Measurements from ENCODE around the gene C5AR1.
"Not testable (repeated sequence)": the region's sequence is repeated elsewhere in the genome, so short reads cannot be mapped to it uniquely, and the experiment has no call there.

C5AR1 gene

DNA sequence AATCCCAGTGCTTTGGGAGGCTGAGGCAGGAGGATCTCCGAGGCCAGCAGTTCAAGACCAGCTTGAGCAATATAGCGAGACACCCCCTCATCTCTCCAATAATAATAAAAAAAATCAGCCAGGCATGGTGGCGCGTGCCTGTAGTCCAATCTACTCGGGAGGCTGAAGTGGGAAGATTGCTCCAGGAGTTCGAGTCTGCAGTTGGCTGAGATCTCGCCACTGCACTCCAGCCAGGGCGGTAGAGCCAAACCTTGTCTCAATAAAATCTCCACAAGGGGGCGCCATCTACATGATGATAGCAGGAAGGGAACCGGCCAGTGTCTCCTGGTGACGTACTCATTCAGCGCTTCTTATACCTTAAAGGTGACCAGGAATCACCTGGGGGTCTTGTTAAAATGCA lies 13.6 kb upstream of the C5AR1 start:
- peak; percentile 89 for DNase-seq

DNA sequence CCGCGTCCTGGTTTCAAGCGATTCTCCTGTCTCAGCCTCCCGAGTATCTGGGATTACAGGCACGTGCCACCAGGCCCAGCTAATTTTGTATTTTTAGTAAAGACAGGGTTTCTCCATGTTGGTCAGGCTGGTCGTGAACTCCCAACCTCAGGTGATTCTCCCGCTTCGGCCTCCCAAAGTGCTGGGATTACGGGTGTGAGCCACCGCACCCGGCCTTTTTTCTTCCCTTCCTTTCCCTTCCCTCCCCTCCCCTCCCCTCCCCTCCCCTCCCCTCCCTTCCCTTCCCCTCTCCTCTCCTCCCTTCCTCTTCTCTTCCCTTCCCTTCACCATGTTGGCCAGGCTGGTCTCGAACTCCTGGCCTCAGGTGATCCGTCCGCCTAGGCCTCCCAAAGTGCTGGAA lies 8.8 kb upstream of the C5AR1 start:
- DNase-seq: not testable (repeated sequence)

DNA sequence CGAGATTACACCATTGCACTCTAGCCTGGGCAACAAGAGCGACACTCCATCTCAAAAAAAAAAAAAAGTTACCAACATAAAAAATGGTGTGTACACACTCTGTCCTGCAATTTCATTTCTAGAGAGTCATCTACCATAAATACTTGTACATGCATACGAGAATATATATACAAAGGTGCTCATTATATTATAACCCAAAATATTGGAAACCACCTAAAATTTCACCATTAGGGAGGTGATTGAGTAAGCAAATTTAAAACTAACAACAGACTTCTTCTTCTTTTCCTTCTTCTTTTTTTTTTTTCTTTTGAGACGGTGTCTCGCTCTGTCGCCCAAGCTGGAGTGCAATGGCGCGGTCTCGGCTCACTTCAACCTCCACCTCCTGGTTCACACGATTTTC lies 7.4 kb upstream of the C5AR1 start:
- DNase-seq: no peak

DNA sequence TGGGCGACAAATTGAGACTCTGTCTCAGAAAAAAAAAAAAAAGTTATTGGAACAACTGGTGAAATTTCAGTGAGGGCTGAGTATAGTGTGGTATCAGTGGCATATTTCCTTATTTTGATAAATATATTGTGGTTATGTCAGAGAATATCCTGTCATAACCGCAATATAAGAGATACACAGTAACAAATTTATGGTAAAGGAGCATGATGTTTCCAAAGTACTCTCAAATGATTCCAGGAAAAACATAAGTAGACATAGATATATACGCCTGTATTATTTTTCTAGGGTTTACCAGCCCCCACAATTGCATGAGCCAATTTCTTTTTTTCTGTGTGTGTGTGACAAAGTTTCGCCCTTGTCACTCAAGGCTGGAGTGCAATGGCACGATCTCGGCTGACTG lies 5.7 kb upstream of the C5AR1 start:
- peak; percentile 85 for DNase-seq

DNA sequence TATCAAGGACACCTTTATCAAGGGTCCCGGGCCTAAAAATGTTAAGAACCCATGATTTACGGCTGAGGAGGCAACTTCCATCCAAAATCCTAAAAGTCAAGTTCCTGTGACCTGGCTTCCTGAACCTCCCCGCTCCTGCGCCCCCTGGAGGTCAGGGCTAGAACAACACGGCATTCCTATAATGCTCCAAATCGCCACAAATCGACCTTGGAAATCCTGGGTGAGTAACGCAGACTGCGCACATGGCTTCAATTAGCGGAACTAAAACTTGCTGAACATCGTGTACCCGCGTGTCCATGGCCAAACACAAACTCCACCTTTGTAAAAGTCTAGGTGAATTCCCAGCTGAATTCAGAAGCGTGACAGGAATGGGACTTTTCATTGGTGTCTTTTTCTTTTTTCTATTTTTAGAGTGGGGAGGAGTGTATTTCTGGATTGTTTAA lies 4.3 kb upstream of the C5AR1 start:
- DNase-seq: peak; percentile 60

DNA sequence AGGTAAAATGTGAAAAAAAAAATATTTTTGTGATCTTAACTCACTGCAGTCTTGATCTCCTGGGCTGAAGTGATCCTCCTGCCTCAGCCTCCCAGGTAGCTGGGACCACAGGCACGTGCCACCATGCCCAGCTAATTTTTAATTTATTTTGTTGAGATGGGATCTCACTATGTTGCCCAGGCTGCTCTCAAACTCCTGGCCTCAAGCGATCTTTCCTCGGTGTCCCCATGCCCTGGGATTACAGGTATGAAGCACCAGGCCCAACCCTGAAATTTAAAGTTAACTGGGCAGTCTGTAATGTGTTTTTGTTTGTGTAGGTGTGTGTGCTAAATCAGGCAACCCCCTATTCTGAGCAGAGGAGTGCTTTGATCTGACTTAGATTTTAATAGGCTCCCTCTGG lies 3.4 kb upstream of the C5AR1 start:
- no peak for DNase-seq

DNA sequence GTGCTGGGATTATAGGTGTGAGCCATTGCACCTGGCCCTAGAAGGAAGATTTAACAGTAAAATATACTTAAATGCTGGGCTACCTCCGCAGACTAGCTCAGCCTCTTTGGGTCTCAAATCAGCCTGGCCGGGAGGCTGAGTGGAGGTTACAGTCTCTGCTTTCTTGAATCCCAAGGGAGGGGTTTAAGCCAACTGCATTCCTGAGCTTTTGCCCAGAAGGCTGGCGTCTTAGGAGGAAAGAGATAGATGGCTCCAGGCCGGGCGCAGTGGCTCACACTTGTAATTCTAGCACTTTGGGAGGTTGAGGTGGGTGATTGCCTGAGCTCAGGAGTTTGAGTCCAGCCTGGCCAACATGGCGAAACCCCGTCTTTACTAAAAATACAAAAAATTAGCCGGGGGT lies 623 bp upstream of the C5AR1 start:
- DNase-seq: no peak

DNA sequence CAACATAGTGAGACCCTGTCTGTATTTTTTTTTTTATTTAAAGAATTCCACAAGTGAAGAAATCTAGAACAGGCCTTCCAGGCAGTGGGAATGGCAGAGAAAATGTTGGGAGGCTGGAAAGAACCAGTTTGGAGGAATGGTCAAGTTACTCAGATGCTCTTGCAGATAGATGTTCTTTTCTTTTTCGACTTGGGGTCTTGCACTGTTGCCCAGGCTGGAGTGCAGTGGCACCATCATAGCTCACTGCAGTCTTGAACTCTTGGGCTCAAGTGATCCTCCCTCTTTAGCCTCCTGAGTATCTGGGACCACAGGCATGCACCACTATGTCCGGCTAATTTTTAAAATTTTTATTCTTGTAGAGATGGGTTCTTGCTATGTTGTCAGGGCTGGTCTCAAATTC lies 662 bp downstream of the C5AR1 start:
- DNase-seq: no peak

DNA sequence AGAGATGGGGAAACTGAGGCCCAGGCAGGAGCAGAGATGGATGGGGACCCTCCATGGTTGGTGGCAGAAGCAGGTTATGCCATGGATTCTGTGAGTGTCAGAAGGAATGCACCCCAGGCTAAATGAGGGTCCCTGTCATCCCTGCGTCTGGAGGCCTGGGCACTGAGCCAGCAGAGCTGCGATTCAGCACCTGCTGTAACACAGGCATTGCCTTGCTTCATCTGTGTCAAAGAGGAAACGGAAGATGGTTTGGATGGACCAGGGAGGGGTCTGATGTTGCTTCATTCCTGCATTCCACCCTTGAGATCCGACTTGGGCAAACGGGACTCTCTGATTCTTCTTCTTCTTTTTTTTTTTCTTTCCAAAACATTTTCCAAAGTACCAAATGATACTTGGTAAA lies 1.2 kb downstream of the C5AR1 start:
- no peak for DNase-seq

DNA sequence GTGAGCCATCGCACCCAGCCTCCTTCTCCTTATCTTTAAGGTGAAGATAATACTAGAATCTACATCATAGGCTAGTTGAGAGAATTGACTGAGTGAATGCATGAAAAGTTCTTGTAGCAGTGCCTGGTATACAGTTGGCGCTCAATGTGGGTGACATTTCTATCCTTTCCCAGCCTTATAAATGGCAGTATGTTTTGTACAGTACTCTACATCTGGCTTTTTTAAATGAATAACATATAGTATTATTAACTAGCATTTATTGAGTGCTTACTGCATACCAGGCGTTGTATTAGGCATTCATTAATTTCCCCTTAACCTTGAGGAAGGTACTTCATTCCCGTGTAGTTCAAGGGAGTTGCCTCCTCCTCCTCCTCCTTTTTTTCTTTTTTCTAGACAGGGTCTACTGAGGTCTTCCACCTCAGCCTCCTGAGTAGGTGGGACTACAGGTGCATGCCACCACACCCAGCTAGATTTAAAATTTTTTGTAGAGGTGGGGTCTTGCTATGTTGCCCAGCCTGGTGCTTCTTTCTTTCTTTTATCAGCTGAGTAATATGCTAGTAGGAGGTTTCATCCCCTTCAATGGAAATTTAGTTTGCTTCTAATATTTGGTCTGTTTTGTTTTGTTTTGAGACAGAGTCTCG lies 2.8 kb downstream of the C5AR1 start:
- DNase-seq: no peak

DNA sequence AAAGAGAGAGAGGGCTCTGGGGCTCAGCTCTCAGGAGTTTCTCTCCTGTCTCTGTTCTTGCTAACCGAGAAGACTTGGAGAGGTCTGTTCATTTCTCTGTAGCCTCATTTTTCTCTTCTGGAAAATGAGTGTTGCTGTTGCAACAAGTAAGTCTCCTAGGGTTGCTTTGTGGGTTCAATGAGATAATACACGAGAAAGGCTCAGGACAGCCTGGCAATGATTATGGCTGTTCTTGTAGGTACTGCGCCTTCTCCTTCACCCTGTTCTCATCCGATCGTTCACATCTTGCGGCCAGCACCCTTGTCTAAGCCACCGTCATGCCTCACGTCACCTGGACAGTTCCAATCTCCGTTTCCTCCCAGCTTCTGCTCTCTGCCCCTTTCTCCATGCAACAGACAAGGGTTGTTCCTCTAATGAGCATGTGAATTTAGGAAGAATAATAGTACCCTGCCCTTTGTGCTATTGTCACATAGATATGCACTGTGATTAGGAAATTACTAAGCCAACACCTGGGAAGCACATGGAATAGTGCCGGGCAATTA lies 4.2 kb downstream of the C5AR1 start:
- no peak for DNase-seq

DNA sequence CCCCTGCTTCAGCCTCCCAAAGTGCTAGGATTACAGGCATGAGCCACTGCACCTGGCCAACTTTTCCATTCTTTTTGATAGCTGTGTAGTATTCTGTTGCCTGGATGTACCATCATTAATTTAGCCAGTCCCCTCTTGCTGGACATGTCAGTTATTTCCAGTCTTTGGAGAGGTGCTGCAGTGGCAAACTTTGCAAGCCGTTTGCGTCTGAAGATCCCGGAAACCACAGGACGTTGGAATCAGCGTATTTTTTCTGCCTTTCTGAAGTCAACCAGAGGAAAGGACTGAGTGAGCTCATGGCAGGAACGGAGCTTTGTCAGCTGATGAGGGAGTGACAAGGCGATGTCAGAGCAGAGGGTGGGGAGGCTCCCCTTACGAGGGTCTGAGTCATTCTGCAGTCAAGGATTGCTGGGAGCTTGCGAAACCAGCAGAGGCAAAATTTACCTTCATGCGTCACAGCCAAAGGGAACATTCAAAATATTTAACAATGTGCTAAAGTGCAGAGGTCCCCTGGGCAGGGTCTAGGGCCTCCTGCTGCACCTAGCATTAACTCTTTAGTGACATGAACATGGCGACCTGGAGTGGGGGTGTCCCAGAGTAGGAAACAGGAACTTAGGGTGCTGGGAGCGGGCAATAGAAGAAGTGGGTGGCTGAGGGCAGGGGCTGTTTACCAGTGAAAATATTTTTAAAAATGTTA lies 5.6 kb downstream of the C5AR1 start:
- peak; percentile 78 for DNase-seq

DNA sequence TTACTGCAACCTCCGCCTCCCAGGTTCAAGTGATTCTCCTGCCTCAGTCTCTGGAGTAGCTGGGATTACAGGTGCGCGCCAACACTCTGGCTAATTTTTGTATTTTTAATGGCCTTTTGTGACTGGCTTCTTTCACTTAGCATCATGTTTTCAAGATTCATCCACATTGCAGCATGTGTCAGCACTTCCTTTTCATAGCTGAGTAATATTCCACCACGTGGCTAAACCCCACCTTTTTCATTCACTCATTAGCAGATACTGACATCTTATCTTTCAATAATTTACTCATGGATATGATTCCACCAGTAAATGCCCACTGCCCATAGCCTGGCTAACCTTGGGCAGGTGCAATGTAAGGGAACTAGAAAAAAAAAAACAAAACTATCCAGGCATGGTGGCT lies 6.9 kb downstream of the C5AR1 start:
- no peak for DNase-seq

DNA sequence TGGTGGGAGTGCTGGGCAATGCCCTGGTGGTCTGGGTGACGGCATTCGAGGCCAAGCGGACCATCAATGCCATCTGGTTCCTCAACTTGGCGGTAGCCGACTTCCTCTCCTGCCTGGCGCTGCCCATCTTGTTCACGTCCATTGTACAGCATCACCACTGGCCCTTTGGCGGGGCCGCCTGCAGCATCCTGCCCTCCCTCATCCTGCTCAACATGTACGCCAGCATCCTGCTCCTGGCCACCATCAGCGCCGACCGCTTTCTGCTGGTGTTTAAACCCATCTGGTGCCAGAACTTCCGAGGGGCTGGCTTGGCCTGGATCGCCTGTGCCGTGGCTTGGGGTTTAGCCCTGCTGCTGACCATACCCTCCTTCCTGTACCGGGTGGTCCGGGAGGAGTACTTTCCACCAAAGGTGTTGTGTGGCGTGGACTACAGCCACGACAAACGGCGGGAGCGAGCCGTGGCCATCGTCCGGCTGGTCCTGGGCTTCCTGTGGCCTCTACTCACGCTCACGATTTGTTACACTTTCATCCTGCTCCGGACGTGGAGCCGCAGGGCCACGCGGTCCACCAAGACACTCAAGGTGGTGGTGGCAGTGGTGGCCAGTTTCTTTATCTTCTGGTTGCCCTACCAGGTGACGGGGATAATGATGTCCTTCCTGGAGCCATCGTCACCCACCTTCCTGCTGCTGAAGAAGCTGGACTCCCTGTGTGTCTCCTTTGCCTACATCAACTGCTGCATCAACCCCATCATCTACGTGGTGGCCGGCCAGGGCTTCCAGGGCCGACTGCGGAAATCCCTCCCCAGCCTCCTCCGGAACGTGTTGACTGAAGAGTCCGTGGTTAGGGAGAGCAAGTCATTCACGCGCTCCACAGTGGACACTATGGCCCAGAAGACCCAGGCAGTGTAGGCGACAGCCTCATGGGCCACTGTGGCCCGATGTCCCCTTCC lies 10.5 kb downstream of the C5AR1 start:
- no peak for DNase-seq

DNA sequence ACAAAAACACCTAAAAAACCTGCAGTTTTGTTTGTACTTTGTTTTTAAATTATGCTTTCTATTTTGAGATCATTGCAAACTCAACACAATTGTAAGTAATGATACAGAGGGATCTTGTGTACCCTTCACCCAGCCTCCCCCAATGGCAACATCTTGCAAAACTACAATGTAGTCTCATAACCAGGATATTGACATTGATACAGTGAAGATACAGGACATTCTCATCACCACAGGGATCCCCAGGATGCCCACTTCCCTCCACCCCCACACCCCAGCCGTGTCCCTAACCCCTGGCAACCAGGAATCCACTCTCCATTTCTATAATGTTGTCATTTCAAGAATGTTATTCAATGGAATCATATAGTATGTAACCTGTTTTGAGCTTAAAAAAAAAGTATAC lies 12.0 kb downstream of the C5AR1 start:
- DNase-seq: no peak

DNA sequence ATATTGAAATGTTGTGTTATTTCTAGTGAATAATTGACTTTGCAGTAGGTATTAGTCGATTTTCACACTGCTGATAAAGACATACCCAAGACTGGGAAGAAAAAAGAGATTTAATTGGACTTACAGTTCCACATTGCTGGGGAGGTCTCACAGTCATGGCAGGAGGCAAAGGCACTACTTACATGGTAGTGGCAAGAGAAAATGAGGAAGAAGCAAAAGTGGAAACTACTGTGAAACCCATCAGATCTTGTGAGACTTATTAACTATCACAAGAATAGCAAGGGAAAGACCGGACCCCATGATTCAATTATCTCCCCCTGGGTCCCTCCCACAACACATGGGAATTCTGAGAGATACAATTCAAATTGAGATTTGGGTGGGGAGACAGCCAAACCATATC lies 12.4 kb downstream of the C5AR1 start:
- DNase-seq: no peak

DNA sequence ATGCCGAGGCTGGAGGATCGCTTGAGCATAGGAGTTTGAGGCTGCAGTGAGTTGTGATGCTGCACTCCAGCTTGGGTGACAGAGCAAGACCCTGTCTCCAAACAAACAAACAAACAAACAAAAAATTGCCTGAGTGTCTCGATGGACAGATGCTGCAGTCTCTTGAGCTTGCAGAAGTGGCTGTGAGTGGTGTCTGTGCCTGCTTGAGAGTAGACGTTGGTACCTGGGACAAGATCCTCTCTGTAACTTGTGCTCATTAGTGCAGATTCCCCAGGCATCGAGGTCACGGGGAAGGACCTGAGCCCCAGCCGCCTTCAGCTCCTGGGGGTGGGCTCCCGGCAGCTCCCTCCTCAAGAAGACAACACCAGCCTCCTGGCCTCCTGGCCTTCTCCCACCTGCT lies 13.7 kb downstream of the C5AR1 start:
- no peak for DNase-seq

DNA sequence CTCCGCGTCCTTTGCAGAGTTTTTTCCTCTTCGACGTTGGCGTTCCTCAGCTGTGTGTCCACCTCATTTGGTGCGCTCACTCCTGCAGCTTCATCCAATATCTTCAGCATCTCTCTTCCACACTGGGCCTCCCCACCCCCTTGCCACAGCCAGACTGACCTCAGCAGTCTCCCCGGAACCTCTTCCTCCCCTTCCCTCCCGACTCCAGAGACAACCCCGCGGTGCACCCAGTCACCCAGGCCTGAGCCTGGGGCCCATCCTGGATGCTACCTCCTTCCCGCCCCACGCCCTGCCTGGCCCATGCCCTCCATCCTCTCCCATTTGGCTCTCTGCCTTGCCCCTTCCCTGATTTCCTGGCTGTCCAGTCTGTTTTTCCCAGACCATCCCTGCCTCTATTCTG lies 14.2 kb downstream of the C5AR1 start:
- DNase-seq: no peak

DNA sequence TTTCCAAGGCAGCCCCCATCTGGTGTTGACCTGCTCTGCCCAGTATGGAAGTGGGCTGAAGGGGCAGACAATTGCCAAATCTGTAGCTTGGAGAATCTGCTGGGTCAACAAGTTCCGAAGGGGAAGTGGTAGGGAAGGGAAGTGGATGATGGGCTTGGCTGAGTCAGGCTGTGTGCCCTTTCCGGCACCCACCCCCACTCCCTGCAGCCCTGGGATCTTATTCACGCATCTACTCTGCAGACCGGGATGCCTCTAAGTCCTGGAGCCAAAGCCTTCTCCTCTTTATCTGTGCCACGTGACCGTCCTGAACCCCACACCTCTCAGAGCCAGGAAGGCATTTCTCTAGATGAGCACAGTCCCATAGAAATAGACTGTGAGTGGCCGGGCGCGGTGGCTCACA lies 14.8 kb downstream of the C5AR1 start:
- no peak for DNase-seq

DNA sequence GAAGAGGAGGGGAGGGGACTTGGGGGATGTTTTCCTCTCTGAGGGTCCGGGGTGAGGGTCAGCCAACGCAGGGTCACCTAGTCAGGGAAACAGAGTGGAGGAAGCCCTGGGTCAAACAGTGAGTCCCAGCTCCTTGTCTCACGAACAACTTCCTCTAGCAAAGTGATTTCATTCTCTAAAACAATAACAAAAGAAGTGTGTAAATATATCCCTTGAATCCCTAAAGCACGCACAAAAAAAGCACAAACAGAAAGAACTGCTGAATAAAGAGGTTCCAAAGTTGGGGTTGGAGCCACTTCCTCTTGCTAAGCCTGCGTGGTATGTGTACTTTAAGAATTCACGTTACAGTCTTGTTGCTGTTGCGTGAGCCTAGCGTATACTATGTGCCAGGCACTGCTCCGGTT lies 20.8 kb downstream of the C5AR1 start:
- no peak for DNase-seq

DNA sequence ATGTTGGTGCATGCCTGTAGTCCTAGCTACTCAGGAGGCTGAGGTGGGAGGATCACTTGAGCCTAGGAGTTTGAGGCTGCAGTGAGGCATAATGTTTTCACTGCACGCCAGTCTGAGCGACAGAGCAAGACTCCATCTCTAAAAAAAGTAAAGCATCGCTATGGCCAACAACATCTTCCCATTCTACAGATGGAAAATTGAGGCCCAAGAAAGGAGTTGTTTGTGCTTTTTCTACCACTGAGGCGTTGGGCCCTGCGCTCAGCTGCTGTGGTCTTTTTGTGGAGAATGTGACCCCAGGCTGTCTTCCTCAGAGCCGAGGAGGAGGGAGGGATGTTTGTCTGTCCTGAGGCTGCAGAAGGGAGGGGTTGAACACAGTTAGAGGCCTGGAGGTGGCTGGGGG lies 21.8 kb downstream of the C5AR1 start:
- no peak for DNase-seq

DNA sequence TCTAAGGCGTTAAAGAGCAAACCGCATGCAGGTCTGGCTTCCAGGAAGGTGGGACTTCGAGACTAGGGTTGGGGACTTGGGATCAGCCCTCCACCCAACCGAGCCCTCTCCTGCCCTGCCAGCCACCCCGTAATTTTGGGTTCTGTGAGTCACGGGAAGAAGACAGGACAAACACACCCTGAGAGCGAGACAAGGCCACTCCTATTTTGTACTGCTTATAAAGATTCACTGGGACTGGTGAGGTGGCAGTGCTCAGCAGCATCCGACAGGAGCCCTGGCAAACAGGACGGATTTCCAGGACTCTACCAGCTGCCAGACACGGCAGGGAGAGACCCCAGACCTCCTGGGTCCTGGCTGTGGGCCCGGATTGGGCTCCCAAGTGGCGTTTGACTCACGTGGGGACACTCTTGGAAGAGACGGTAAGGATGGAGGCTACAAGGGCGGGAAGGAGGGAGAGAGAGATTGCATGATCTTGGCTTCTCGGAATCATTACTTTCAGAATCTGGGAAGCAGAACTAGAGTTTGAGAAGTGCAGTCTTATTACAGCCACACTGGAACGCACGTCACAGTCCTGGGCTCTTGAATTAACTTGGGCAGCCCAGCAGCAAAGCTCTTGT lies 22.4 kb downstream of the C5AR1 start, which contains the start of gene C5AR2:
TSS of gene C5AR2 (plus strand) at position 245 of the 617 bp plus-strand sequence. CDS start 8,625 bp downstream, outside the sequence.
- DNase-seq: peak; percentile 27
